HG02938 (cell line): ENCODE data around the gene KSR1.
"Not testable (repeated sequence)": the region's sequence is repeated elsewhere in the genome, so short reads cannot be mapped to it uniquely, and the experiment has no call there.

ENCODE experiments used
- ATAC-seq: cut with Tn5 transposase; IDR thresholded peaks from one replicate; pipeline ENCODE4 v1.9.1; 2021; ENCODE audit warnings: mild to moderate bottlenecking, moderate library complexity; ENCODE audit not compliant: unreplicated experiment

The KSR1 gene

GRCh38 chr17:27628376-27628775 is 172.1 kb downstream of the KSR1 start:
- no peak for ATAC-seq

- not testable (repeated sequence) for ATAC-seq
Measured at GRCh38 chr17:27629260-27629659, 173.0 kb downstream of the KSR1 start.

GRCh38 chr17:27630607-27631410 is 174.6 kb downstream of the KSR1 start, which contains the start of gene LGALS9:
Gene LGALS9, plus strand, starts transcription at chr17:27631188. Its CDS starts 78 bp downstream, at chr17:27631266.
- peak; percentile 56 for ATAC-seq

GRCh38 chr17:27631411-27631760 is 175.1 kb downstream of the KSR1 start:
- ATAC-seq, result peak; percentile 45

- no peak for ATAC-seq
Measured at GRCh38 chr17:27631897-27632725, 175.9 kb downstream of the KSR1 start.

GRCh38 chr17:27632766-27633165 is 176.5 kb downstream of the KSR1 start:
- ATAC-seq, result not testable (repeated sequence)

- no peak for ATAC-seq
Measured at GRCh38 chr17:27633312-27634025, 177.2 kb downstream of the KSR1 start.

- no peak for ATAC-seq
Measured at GRCh38 chr17:27634026-27634335, 177.7 kb downstream of the KSR1 start.

GRCh38 chr17:27634776-27635175 is 178.5 kb downstream of the KSR1 start:
- no peak for ATAC-seq

GRCh38 chr17:27635275-27635823 is 179.1 kb downstream of the KSR1 start:
- no peak for ATAC-seq

- ATAC-seq, result not testable (repeated sequence)
Measured at GRCh38 chr17:27636005-27636520, 179.8 kb downstream of the KSR1 start.

- not testable (repeated sequence) for ATAC-seq
Measured at GRCh38 chr17:27637818-27638217, 181.6 kb downstream of the KSR1 start.

- not testable (repeated sequence) for ATAC-seq
Measured at GRCh38 chr17:27638415-27638914, 182.2 kb downstream of the KSR1 start.

- no peak for ATAC-seq
Measured at GRCh38 chr17:27640790-27641189, 184.5 kb downstream of the KSR1 start.

GRCh38 chr17:27644586-27644985 is 188.3 kb downstream of the KSR1 start:
- no peak for ATAC-seq

GRCh38 chr17:27645621-27646020 is 189.4 kb downstream of the KSR1 start:
- ATAC-seq, result not testable (repeated sequence)

- ATAC-seq, result no peak
Measured at GRCh38 chr17:27646232-27646631, 190.0 kb downstream of the KSR1 start.

GRCh38 chr17:27647765-27648164 is 191.5 kb downstream of the KSR1 start:
- no peak for ATAC-seq

GRCh38 chr17:27649111-27649571 is 192.9 kb downstream of the KSR1 start:
- not testable (repeated sequence) for ATAC-seq

- no peak for ATAC-seq
Measured at GRCh38 chr17:27649929-27650328, 193.7 kb downstream of the KSR1 start.

GRCh38 chr17:27650836-27651235 is 194.6 kb downstream of the KSR1 start:
- no peak for ATAC-seq
